ACC112 (cell line): Measurements from ENCODE around the gene EVC2.
A peak's percentile ranks its signal among the peaks of the same experiment; 100 is the strongest.

ENCODE experiments used
- H2AFZ ChIP-seq: fragments of 200-600 bp; sonication (generic); one replicate; pipeline ENCODE4 v1.6.0; 2017; ENCODE audit warnings: antibody characterized with exemption, low read length; ENCODE audit not compliant: unreplicated experiment
- H3K27ac ChIP-seq: fragments of 200-600 bp; sonication (generic); 2 replicates; pipeline ENCODE4 v1.5.1; 2014; ENCODE audit warnings: low read depth, mild to moderate bottlenecking, antibody characterized with exemption, low read length, moderate library complexity
- H3K27me3 ChIP-seq: fragments of 200-600 bp; sonication (generic); 2 replicates; pipeline ENCODE4 v1.6.1; 2014; ENCODE audit warnings: mild to moderate bottlenecking, antibody characterized with exemption, low read length, moderate library complexity, mixed read lengths; ENCODE audit not compliant: insufficient read depth
- H3K36me3 ChIP-seq: fragments of 200-600 bp; sonication (generic); 2 replicates; pipeline ENCODE4 v1.6.1; 2016; ENCODE audit warnings: mild to moderate bottlenecking, antibody characterized with exemption, low read length, moderate library complexity, mixed read lengths; ENCODE audit not compliant: insufficient read depth
- H3K4me1 ChIP-seq: fragments of 200-600 bp; sonication (generic); one replicate; pipeline ENCODE4 v1.6.1; 2016; ENCODE audit warnings: low read length, mixed read lengths; ENCODE audit not compliant: insufficient read depth, unreplicated experiment, control insufficient read depth
- H3K4me3 ChIP-seq: fragments of 200-600 bp; sonication (generic); 2 replicates; pipeline ENCODE4 v1.5.1; 2014; ENCODE audit warnings: mild to moderate bottlenecking, low read depth, low read length
- H3K79me2 ChIP-seq: fragments of 200-600 bp; sonication (generic); one replicate; pipeline ENCODE4 v1.6.0; 2016; ENCODE audit warnings: low read length; ENCODE audit not compliant: control insufficient read depth, unreplicated experiment, insufficient read depth

Gene EVC2, protein sequence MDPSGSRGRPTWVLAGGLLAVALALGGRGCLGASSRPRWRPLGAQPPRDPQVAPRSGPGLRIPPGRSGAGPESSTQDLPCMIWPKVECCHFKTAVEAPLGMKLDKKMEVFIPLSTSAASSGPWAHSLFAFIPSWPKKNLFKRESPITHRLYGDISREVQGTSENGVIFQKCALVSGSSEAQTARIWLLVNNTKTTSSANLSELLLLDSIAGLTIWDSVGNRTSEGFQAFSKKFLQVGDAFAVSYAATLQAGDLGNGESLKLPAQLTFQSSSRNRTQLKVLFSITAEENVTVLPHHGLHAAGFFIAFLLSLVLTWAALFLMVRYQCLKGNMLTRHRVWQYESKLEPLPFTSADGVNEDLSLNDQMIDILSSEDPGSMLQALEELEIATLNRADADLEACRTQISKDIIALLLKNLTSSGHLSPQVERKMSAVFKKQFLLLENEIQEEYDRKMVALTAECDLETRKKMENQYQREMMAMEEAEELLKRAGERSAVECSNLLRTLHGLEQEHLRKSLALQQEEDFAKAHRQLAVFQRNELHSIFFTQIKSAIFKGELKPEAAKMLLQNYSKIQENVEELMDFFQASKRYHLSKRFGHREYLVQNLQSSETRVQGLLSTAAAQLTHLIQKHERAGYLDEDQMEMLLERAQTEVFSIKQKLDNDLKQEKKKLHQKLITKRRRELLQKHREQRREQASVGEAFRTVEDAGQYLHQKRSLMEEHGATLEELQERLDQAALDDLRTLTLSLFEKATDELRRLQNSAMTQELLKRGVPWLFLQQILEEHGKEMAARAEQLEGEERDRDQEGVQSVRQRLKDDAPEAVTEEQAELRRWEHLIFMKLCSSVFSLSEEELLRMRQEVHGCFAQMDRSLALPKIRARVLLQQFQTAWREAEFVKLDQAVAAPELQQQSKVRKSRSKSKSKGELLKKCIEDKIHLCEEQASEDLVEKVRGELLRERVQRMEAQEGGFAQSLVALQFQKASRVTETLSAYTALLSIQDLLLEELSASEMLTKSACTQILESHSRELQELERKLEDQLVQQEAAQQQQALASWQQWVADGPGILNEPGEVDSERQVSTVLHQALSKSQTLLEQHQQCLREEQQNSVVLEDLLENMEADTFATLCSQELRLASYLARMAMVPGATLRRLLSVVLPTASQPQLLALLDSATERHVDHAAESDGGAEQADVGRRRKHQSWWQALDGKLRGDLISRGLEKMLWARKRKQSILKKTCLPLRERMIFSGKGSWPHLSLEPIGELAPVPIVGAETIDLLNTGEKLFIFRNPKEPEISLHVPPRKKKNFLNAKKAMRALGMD

DNA sequence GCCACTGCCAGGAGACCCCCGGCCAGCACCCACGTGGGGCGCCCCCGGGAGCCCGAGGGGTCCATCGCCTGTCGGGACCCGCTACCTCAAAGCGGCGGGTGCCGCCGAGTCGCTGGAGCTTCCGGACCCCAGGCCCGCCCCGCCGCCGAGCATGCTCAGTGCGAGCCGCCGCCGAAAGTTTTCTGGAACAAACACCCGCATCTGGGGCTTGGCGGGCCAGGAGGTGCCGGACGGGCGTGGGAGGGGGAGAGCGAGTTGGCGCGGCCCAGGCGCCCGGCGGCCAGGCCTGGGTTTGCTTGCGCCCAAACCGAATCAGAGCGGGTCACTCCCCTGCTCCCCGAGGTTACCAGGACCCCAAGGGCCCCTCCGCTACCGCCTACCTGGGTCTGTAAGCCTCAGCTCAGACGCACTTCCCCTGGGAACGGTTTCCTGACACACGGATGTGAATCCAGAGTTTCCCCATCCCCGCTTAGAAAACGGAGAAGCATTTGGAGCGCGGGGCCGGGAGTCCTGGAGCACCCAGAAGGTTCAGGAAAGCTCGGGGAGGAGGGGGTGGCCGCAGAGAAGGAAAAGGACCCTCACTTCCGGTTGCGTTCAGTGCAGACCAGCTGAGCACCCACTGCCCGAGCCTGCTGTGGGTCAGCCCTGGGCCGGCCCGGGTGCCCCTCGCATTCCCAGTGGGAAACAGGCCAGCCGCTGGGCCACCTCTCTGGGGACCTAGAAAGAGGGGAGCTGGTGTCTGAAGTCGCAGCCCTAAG is at the start of gene EVC2:
Gene EVC2 (minus strand): TSS at position 111 of the 758 bp plus-strand sequence. CDS start 46 bp downstream, at position 65.
- peaks cover 6% of the 10 kb centered on the region; the same call in 1 of the 2 replicates for H3K36me3 ChIP-seq
- peaks cover 47% of the 10 kb centered on the region for H3K79me2 ChIP-seq
- peak within 1 kb of the TSS; percentile 66 for H3K27ac ChIP-seq
- peak within 1 kb of the TSS; percentile 96 for H2AFZ ChIP-seq
- H3K4me3 ChIP-seq, result peak within 1 kb of the TSS; percentile 96
- peaks cover 45% of the 10 kb centered on the region for H3K4me1 ChIP-seq
- H3K27me3 ChIP-seq, result no peaks in the 10 kb centered on the region

GRCh38 chr4:5757954-5758353 is 49.6 kb upstream of the EVC2 start:
- peaks cover 26% of the 10 kb centered on the region; the same call in 1 of the 2 replicates for H3K36me3 ChIP-seq
- H3K4me1 ChIP-seq, result peaks cover 47% of the 10 kb centered on the region
- peaks cover 4% of the 10 kb centered on the region for H3K79me2 ChIP-seq
- no peak overlapping the region for H3K4me3 ChIP-seq
- no peaks in the 10 kb centered on the region for H3K27me3 ChIP-seq
- peak overlapping the region; percentile 99 for H3K27ac ChIP-seq
- H2AFZ ChIP-seq, result no peak overlapping the region

GRCh38 chr4:5757536-5757935 is 49.2 kb upstream of the EVC2 start:
- H3K4me1 ChIP-seq, result peaks cover 52% of the 10 kb centered on the region
- H3K36me3 ChIP-seq, result peaks cover 26% of the 10 kb centered on the region; the same call in 1 of the 2 replicates
- H3K27me3 ChIP-seq, result no peaks in the 10 kb centered on the region
- peaks cover 4% of the 10 kb centered on the region for H3K79me2 ChIP-seq
- H3K4me3 ChIP-seq, result no peak overlapping the region
- peak overlapping the region; percentile 99 for H3K27ac ChIP-seq
- no peak overlapping the region for H2AFZ ChIP-seq

GRCh38 chr4:5757091-5757490 is 48.7 kb upstream of the EVC2 start:
- H3K79me2 ChIP-seq, result peaks cover 4% of the 10 kb centered on the region
- H3K36me3 ChIP-seq, result peaks cover 26% of the 10 kb centered on the region; the same call in 1 of the 2 replicates
- H3K27ac ChIP-seq, result peak overlapping the region; percentile 99

DNA sequence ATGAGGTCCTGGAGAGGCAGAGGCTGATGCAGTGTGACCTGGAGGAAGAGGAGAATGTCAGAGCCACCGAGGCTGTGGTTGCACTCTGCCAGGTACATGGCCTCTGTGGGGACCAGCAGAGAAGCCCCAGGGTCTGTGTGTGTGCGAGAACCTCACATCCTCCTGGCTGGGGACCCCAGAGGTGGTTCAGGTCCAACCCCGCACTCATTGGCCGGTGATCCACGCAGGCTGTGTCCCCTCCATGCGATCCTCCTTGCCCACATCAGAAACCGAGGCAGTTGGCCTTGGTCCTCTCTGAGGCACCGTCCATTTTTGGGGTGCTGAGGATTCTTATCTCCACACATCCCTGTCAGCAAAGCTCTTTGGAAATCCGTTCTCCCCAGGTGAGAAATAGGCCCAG is 47.9 kb upstream of the EVC2 start:
- Histone ChIP-seq H2AFZ (no peak overlapping the region), H3K36me3 (peaks cover 26% of the 10 kb centered on the region; the same call in 1 of the 2 replicates), H3K79me2 (peaks cover 4% of the 10 kb centered on the region), H3K4me1 (peaks cover 64% of the 10 kb centered on the region), H3K27me3 (no peaks in the 10 kb centered on the region), H3K4me3 (no peak overlapping the region), H3K27ac (peak overlapping the region; percentile 99; the same call in 1 of the 2 replicates)

More at GRCh38 chr4:5757091-5757490, 48.7 kb upstream of the EVC2 start:
- Histone ChIP-seq H3K4me3 (no peak overlapping the region), H3K27me3 (no peaks in the 10 kb centered on the region), H3K4me1 (peaks cover 55% of the 10 kb centered on the region), H2AFZ (no peak overlapping the region)

GRCh38 chr4:5755679-5756078 is 47.3 kb upstream of the EVC2 start:
- Histone ChIP-seq H3K36me3 (peaks cover 21% of the 10 kb centered on the region; the same call in 1 of the 2 replicates), H3K4me3 (no peak overlapping the region), H3K27ac (peak overlapping the region; percentile 99; the same call in 1 of the 2 replicates), H3K79me2 (peaks cover 4% of the 10 kb centered on the region), H3K27me3 (no peaks in the 10 kb centered on the region), H2AFZ (no peak overlapping the region), H3K4me1 (peaks cover 70% of the 10 kb centered on the region)

DNA sequence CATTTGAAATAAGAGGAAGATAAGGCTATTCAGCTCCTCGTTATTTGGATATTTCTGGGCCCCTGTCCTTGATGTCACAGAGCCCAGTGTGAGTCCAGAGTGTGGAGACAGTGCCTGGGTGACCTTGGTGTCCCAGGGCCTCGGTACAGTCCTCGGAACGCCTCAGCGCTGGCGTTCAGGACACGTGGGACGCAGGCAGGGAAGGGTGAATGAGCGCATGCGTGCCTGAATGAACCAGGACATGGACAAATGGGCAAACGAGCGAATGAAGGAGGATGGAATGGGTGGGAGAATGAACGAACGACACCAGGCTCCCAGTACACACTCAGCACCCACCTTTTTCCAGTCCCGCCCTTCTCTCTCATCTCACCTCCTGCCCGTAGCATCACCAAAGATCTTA is 46.8 kb upstream of the EVC2 start:
- peaks cover 73% of the 10 kb centered on the region for H3K4me1 ChIP-seq
- H2AFZ ChIP-seq, result no peak overlapping the region

GRCh38 chr4:5754529-5754881 is 46.1 kb upstream of the EVC2 start:
- H3K27me3 ChIP-seq, result no peaks in the 10 kb centered on the region
- H2AFZ ChIP-seq, result no peak overlapping the region
- peak overlapping the region; percentile 99 for H3K27ac ChIP-seq
- H3K79me2 ChIP-seq, result peaks cover under 1% of the 10 kb centered on the region
- H3K4me1 ChIP-seq, result peaks cover 73% of the 10 kb centered on the region
- no peak overlapping the region for H3K4me3 ChIP-seq
- peaks cover 21% of the 10 kb centered on the region; the same call in 1 of the 2 replicates for H3K36me3 ChIP-seq

More for the DNA sequence above, 46.8 kb upstream of the EVC2 start:
- Histone ChIP-seq H3K4me3 (no peak overlapping the region), H3K36me3 (peaks cover 21% of the 10 kb centered on the region; the same call in 1 of the 2 replicates), H3K27ac (peak overlapping the region; percentile 99; the same call in 1 of the 2 replicates), H3K27me3 (no peaks in the 10 kb centered on the region), H3K79me2 (peaks cover 4% of the 10 kb centered on the region)

- Histone ChIP-seq H3K36me3 (peaks cover 25% of the 10 kb centered on the region; the same call in 1 of the 2 replicates), H3K27ac (peak overlapping the region; percentile 99), H3K4me3 (no peak overlapping the region), H3K4me1 (peaks cover 70% of the 10 kb centered on the region), H3K79me2 (no peaks in the 10 kb centered on the region), H3K27me3 (no peaks in the 10 kb centered on the region), H2AFZ (no peak overlapping the region)
These were observed 45.6 kb upstream of the EVC2 start for GRCh38 chr4:5753766-5754528.
